HEK293 (cell line): ENCODE results near the gene FOXP4.

Experiments
- GFI1B ChIP-seq: fragments of 450-650 bp; formaldehyde crosslinking; IDR thresholded peaks from 2 replicates; pipeline ENCODE4 v1.5.1; 2016; ENCODE audit warnings: missing biosample characterization, missing genetic modification characterization
- IKZF3 ChIP-seq: fragments of 450-650 bp; IDR thresholded peaks from 2 replicates; pipeline ENCODE4 v1.5.0; 2018; ENCODE audit warnings: missing biosample characterization, mild to moderate bottlenecking, missing genetic modification characterization, moderate library complexity
- KLF9 ChIP-seq: fragments of 450-650 bp; formaldehyde crosslinking; IDR thresholded peaks from 2 replicates; pipeline ENCODE4 v1.5.1; 2016; ENCODE audit warnings: missing biosample characterization, missing genetic modification characterization, low read depth
- OSR2 ChIP-seq: fragments of 450-650 bp; formaldehyde crosslinking; IDR thresholded peaks from 2 replicates; pipeline ENCODE4 v1.5.1; 2016; ENCODE audit warnings: missing biosample characterization, missing genetic modification characterization
- OVOL3 ChIP-seq: fragments of 450-650 bp; formaldehyde crosslinking; IDR thresholded peaks from 2 replicates; pipeline ENCODE4 v1.5.1; 2016; ENCODE audit warnings: missing biosample characterization, missing genetic modification characterization
- RBAK ChIP-seq: fragments of 450-650 bp; formaldehyde crosslinking; IDR thresholded peaks from 2 replicates; pipeline ENCODE4 v1.5.1; 2016; ENCODE audit warnings: missing biosample characterization, missing genetic modification characterization
- REPIN1 ChIP-seq: fragments of 450-650 bp; formaldehyde crosslinking; IDR thresholded peaks from 2 replicates; pipeline ENCODE4 v1.5.1; 2017; ENCODE audit warnings: missing biosample characterization, missing genetic modification characterization, low read depth
- SP2 ChIP-seq: fragments of 450-650 bp; formaldehyde crosslinking; IDR thresholded peaks from 2 replicates; pipeline ENCODE4 v1.5.1; 2016; ENCODE audit warnings: missing biosample characterization, missing genetic modification characterization
- SP3 ChIP-seq: fragments of 450-650 bp; formaldehyde crosslinking; IDR thresholded peaks from 2 replicates; pipeline ENCODE4 v1.5.1; 2016; ENCODE audit warnings: missing biosample characterization, missing genetic modification characterization
- ZBTB8A ChIP-seq: fragments of 450-650 bp; formaldehyde crosslinking; IDR thresholded peaks from 2 replicates; pipeline ENCODE4 v1.5.1; 2016; ENCODE audit warnings: missing biosample characterization, missing genetic modification characterization
- ZFP37 ChIP-seq: fragments of 450-650 bp; formaldehyde crosslinking; IDR thresholded peaks from 2 replicates; pipeline ENCODE4 v1.5.1; 2016; ENCODE audit warnings: missing biosample characterization, missing genetic modification characterization
- ZIC2 ChIP-seq: fragments of 450-650 bp; formaldehyde crosslinking; IDR thresholded peaks from 2 replicates; pipeline ENCODE4 v1.5.1; 2016; ENCODE audit warnings: missing biosample characterization, missing genetic modification characterization
- ZNF10 ChIP-seq: fragments of 450-650 bp; formaldehyde crosslinking; IDR thresholded peaks from 2 replicates; pipeline ENCODE4 v1.5.1; 2017; ENCODE audit warnings: missing biosample characterization, missing genetic modification characterization
- ZNF112 ChIP-seq: fragments of 450-650 bp; formaldehyde crosslinking; IDR thresholded peaks from 2 replicates; pipeline ENCODE4 v1.5.0; 2017; ENCODE audit warnings: missing biosample characterization, missing genetic modification characterization
- ZNF140 ChIP-seq: fragments of 450-650 bp; formaldehyde crosslinking; IDR thresholded peaks from 2 replicates; pipeline ENCODE4 v1.5.1; 2016; ENCODE audit warnings: missing biosample characterization, missing genetic modification characterization
- ZNF146 ChIP-seq: fragments of 450-650 bp; formaldehyde crosslinking; IDR thresholded peaks from 2 replicates; pipeline ENCODE4 v1.5.1; 2016; ENCODE audit warnings: missing biosample characterization, missing genetic modification characterization
- ZNF16 ChIP-seq: fragments of 450-650 bp; formaldehyde crosslinking; IDR thresholded peaks from 2 replicates; pipeline ENCODE4 v1.5.1; 2016; ENCODE audit warnings: low read depth, missing biosample characterization, missing genetic modification characterization
- ZNF214 ChIP-seq: fragments of 450-650 bp; formaldehyde crosslinking; IDR thresholded peaks from 2 replicates; pipeline ENCODE4 v1.5.1; 2017; ENCODE audit warnings: missing biosample characterization, mild to moderate bottlenecking, missing genetic modification characterization, borderline replicate concordance
- ZNF23 ChIP-seq: fragments of 450-650 bp; formaldehyde crosslinking; IDR thresholded peaks from 2 replicates; pipeline ENCODE4 v1.5.1; 2016; ENCODE audit warnings: missing biosample characterization, missing genetic modification characterization, borderline replicate concordance
- ZNF266 ChIP-seq: fragments of 450-650 bp; formaldehyde crosslinking; IDR thresholded peaks from 2 replicates; pipeline ENCODE4 v1.5.1; 2016; ENCODE audit warnings: missing biosample characterization, missing genetic modification characterization, low read depth
- ZNF274 ChIP-seq, 2 experiments: fragments of 200-500 bp in 1 of 2; fragments of 450-650 bp in 1 of 2; sonication (Bioruptor generic) in 1 of 2; formaldehyde crosslinking in 1 of 2; IDR thresholded peaks; 2 replicates each; pipeline versions ENCODE4 v1.5.1 to v1.6.1; 2014 to 2016; ENCODE audit warnings: borderline replicate concordance in 1 of 2, inconsistent platforms in 1 of 2, low read length in 1 of 2, missing biosample characterization in 1 of 2, missing genetic modification characterization in 1 of 2
- ZNF302 ChIP-seq: fragments of 450-650 bp; formaldehyde crosslinking; IDR thresholded peaks from 2 replicates; pipeline ENCODE4 v1.5.1; 2016; ENCODE audit warnings: missing biosample characterization, missing genetic modification characterization, low read depth
- ZNF311 ChIP-seq: fragments of 450-650 bp; formaldehyde crosslinking; IDR thresholded peaks from 2 replicates; pipeline ENCODE4 v1.5.1; 2017; ENCODE audit warnings: missing biosample characterization, missing genetic modification characterization, borderline replicate concordance
- ZNF350 ChIP-seq: fragments of 450-650 bp; formaldehyde crosslinking; IDR thresholded peaks from 2 replicates; pipeline ENCODE4 v1.5.0; 2017; ENCODE audit warnings: missing biosample characterization, mild to moderate bottlenecking, missing genetic modification characterization
- ZNF391 ChIP-seq: fragments of 450-650 bp; formaldehyde crosslinking; IDR thresholded peaks from 2 replicates; pipeline ENCODE4 v1.5.1; 2016; ENCODE audit warnings: low read depth, missing biosample characterization, missing genetic modification characterization, borderline replicate concordance
- ZNF426 ChIP-seq: fragments of 450-650 bp; formaldehyde crosslinking; IDR thresholded peaks from 2 replicates; pipeline ENCODE4 v1.5.1; 2017; ENCODE audit warnings: missing biosample characterization, missing genetic modification characterization, mild to moderate bottlenecking, inconsistent platforms, moderate library complexity
- ZNF544 ChIP-seq: fragments of 450-650 bp; formaldehyde crosslinking; IDR thresholded peaks from 2 replicates; pipeline ENCODE4 v1.5.0; 2017; ENCODE audit warnings: missing biosample characterization, missing genetic modification characterization
- ZNF558 ChIP-seq: fragments of 450-650 bp; formaldehyde crosslinking; IDR thresholded peaks from 2 replicates; pipeline ENCODE4 v1.5.1; 2016; ENCODE audit warnings: missing biosample characterization, missing genetic modification characterization
- ZNF585B ChIP-seq: fragments of 450-650 bp; formaldehyde crosslinking; IDR thresholded peaks from 2 replicates; pipeline ENCODE4 v1.5.1; 2016; ENCODE audit warnings: missing biosample characterization, missing genetic modification characterization
- ZNF664 ChIP-seq: fragments of 450-650 bp; formaldehyde crosslinking; IDR thresholded peaks from 2 replicates; pipeline ENCODE4 v1.5.1; 2016; ENCODE audit warnings: missing biosample characterization, missing genetic modification characterization
- ZNF677 ChIP-seq: fragments of 450-650 bp; IDR thresholded peaks from 2 replicates; pipeline ENCODE4 v1.5.0; 2018; ENCODE audit warnings: missing biosample characterization, mild to moderate bottlenecking, missing genetic modification characterization, moderate library complexity
- ZNF830 ChIP-seq: fragments of 450-650 bp; IDR thresholded peaks from 2 replicates; pipeline ENCODE4 v1.5.0; 2018; ENCODE audit warnings: missing biosample characterization, missing genetic modification characterization, low read depth, mild to moderate bottlenecking, moderate library complexity
- ZNF843 ChIP-seq: fragments of 450-650 bp; formaldehyde crosslinking; IDR thresholded peaks from 2 replicates; pipeline ENCODE4 v1.5.1; 2016; ENCODE audit warnings: missing biosample characterization, missing genetic modification characterization
- ZXDB ChIP-seq: fragments of 450-650 bp; formaldehyde crosslinking; IDR thresholded peaks from 2 replicates; pipeline ENCODE4 v1.5.1; 2016; ENCODE audit warnings: missing biosample characterization, missing genetic modification characterization
- TF ChIP-seq, protein P1 (sequence below): fragments of 450-650 bp; formaldehyde crosslinking; IDR thresholded peaks from 2 replicates; pipeline ENCODE4 v1.5.1; 2016; ENCODE audit warnings: missing biosample characterization, missing genetic modification characterization
- TF ChIP-seq, protein P2 (sequence below): fragments of 450-650 bp; formaldehyde crosslinking; IDR thresholded peaks from 2 replicates; pipeline ENCODE4 v1.5.1; 2017; ENCODE audit warnings: missing biosample characterization, missing genetic modification characterization
- TF ChIP-seq, protein P3 (sequence below): fragments of 450-650 bp; IDR thresholded peaks from 2 replicates; pipeline ENCODE4 v1.5.1; 2018; ENCODE audit warnings: missing biosample characterization, missing genetic modification characterization
- TF ChIP-seq, protein P4 (sequence below): fragments of 450-650 bp; formaldehyde crosslinking; IDR thresholded peaks from 2 replicates; pipeline ENCODE4 v1.5.1; 2016; ENCODE audit warnings: missing biosample characterization, missing genetic modification characterization

FOXP4 gene

DNA sequence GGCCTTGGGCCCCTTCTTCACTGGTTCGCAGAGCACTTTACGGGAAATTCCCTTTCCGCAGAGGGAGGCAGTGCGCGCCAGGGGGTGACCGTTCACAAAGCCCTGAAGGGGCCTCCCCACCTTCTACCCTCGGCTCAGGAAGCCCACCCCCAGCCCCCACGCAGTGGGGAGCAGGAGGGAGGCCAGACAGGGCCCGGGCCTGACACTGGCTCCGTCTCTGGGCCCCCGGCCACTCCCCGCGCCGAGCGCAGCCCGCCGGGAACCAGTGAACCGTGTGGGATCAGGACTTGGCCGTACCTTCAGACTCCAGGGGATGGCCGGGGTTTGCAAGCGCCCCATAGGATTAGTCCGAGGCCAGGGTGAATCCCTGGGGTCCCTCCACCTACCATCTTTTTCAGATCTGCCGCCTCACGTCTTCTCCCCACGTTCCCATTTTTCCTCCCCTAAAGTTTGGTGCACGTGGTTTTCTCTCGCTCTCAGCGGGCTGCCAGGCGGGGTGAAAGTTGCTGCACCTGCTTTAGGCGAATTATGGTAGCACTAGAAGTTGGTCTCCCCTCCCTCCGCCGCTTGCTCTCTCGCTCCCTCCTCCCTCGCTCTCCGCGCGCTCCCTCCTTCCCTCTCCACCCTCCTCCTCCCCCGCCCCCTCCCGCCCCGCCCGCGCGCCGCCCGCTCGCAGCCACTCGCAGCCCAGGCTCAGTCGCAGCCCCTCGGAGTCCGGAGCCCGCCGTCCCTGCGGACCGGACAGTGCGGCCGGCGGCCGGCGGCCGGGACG lies at the start of gene FOXP4 (continued):
- TF ChIP-seq ZNF23 (no peak), ZNF112 (no peak), GFI1B (tag by site-specific recombination) (no peak), RBAK (tag by site-specific recombination) (no peak), ZNF544 (no peak), ZFP37 (tag by site-specific recombination) (0 out of 2 replicates have a peak, but pooled peaks have one; percentile 61), ZBTB8A (peak; percentile 65; the same call in 1 of the 2 replicates), ZNF140 (no peak), ZNF350 (tag by site-specific recombination) (no peak), ZNF266 (tag by site-specific recombination) (no peak), ZNF16 (tag by site-specific recombination) (no peak), ZXDB (tag by site-specific recombination) (peak; percentile 88; the same call in 1 of the 2 replicates), ZNF664 (no peak), SP2 (tag by site-specific recombination) (peak; percentile 62), OSR2 (tag by site-specific recombination) (no peak), REPIN1 (tag by site-specific recombination) (0 out of 2 replicates have a peak, but pooled peaks have one; percentile 52), KLF9 (tag by site-specific recombination) (peak; percentile 52; the same call in 1 of the 2 replicates), ZNF830 (tag by site-specific recombination) (no peak), ZNF214 (tag by site-specific recombination) (no peak), ZNF302 (tag by site-specific recombination) (no peak), ZNF677 (tag by site-specific recombination) (no peak), SP3 (peak; percentile 69), ZNF10 (tag by site-specific recombination) (no peak; the same call in 1 of the 2 replicates), ZNF274 (IDR thresholded peaks at IDR 0.05; ENCODE audit: low read length) (no peak), ZNF274 (tag by site-specific recombination; IDR thresholded peaks at IDR 0.05; ENCODE audit: borderline replicate concordance) (no peak), ZNF558 (tag by site-specific recombination) (no peak), ZNF311 (tag by site-specific recombination) (no peak), ZNF585B (tag by site-specific recombination) (no peak), ZNF146 (no peak), ZIC2 (tag by site-specific recombination) (peak; percentile 97), ZNF843 (tag by site-specific recombination) (peak; percentile 61), OVOL3 (no peak), IKZF3 (tag by site-specific recombination) (no peak; the same call in 1 of the 2 replicates), ZNF391 (peak; percentile 90; the same call in 1 of the 2 replicates), ZNF426 (no peak)
- TF ChIP-seq, protein P1, sequence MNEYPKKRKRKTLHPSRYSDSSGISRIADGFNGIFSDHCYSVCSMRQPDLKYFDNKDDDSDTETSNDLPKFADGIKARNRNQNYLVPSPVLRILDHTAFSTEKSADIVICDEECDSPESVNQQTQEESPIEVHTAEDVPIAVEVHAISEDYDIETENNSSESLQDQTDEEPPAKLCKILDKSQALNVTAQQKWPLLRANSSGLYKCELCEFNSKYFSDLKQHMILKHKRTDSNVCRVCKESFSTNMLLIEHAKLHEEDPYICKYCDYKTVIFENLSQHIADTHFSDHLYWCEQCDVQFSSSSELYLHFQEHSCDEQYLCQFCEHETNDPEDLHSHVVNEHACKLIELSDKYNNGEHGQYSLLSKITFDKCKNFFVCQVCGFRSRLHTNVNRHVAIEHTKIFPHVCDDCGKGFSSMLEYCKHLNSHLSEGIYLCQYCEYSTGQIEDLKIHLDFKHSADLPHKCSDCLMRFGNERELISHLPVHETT (tag by site-specific recombination): peak; percentile 50; the same call in 1 of the 2 replicates
- TF ChIP-seq, protein P2, sequence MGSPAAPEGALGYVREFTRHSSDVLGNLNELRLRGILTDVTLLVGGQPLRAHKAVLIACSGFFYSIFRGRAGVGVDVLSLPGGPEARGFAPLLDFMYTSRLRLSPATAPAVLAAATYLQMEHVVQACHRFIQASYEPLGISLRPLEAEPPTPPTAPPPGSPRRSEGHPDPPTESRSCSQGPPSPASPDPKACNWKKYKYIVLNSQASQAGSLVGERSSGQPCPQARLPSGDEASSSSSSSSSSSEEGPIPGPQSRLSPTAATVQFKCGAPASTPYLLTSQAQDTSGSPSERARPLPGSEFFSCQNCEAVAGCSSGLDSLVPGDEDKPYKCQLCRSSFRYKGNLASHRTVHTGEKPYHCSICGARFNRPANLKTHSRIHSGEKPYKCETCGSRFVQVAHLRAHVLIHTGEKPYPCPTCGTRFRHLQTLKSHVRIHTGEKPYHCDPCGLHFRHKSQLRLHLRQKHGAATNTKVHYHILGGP (tag by site-specific recombination): no peak
- TF ChIP-seq, protein P3, sequence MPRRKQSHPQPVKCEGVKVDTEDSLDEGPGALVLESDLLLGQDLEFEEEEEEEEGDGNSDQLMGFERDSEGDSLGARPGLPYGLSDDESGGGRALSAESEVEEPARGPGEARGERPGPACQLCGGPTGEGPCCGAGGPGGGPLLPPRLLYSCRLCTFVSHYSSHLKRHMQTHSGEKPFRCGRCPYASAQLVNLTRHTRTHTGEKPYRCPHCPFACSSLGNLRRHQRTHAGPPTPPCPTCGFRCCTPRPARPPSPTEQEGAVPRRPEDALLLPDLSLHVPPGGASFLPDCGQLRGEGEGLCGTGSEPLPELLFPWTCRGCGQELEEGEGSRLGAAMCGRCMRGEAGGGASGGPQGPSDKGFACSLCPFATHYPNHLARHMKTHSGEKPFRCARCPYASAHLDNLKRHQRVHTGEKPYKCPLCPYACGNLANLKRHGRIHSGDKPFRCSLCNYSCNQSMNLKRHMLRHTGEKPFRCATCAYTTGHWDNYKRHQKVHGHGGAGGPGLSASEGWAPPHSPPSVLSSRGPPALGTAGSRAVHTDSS (tag by site-specific recombination): no peak
- TF ChIP-seq, protein P4, sequence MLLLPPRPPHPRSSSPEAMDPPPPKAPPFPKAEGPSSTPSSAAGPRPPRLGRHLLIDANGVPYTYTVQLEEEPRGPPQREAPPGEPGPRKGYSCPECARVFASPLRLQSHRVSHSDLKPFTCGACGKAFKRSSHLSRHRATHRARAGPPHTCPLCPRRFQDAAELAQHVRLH (tag by site-specific recombination): 0 out of 2 replicates have a peak, but pooled peaks have one; percentile 54
